ENCODE results near the gene DCAF8.

Gene DCAF8

GRCh38 chr1:160207771-160208556 is 54.4 kb downstream of the DCAF8 start:
- FAIRE-seq (no peak), DNase-seq (ENCODE audit: extremely low spot score, insufficient read length, low read depth) (no peak)

- FAIRE-seq (no peak), DNase-seq (ENCODE audit: extremely low spot score, insufficient read length, low read depth) (no peak)
Observed at GRCh38 chr1:160207118-160207650, 55.2 kb downstream of the DCAF8 start.

GRCh38 chr1:160206421-160207117 is 55.8 kb downstream of the DCAF8 start:
- DNase-seq (ENCODE audit: extremely low spot score, insufficient read length, low read depth): no peak
- peak; percentile 48 for FAIRE-seq

GRCh38 chr1:160206036-160206389 is 56.3 kb downstream of the DCAF8 start:
- peak; percentile 29 for DNase-seq (ENCODE audit: extremely low spot score, insufficient read length, low read depth)
- FAIRE-seq: peak; percentile 73

- peak; percentile 73 for DNase-seq (ENCODE audit: extremely low spot score, insufficient read length, low read depth)
Observed at GRCh38 chr1:160205242-160206035, 56.9 kb downstream of the DCAF8 start, which contains the start of gene PEA15. PEA15 (plus strand) TSS chr1:160205384; CDS start chr1:160211545, 6,161 bp downstream.

GRCh38 chr1:160204526-160205241 is 57.7 kb downstream of the DCAF8 start:
- peak; percentile 32 for DNase-seq (ENCODE audit: extremely low spot score, insufficient read length, low read depth)
- peak; percentile 89 for FAIRE-seq

More at GRCh38 chr1:160205242-160206035, 56.9 kb downstream of the DCAF8 start, which contains the start of gene PEA15:
- FAIRE-seq: no peak

GRCh38 chr1:160200786-160201185 is 61.6 kb downstream of the DCAF8 start:
- no peak for FAIRE-seq
- DNase-seq (ENCODE audit: extremely low spot score, insufficient read length, low read depth): no peak

- no peak for FAIRE-seq
- no peak for DNase-seq (ENCODE audit: extremely low spot score, insufficient read length, low read depth)
Observed at GRCh38 chr1:160197231-160197630, 65.1 kb downstream of the DCAF8 start.

- FAIRE-seq (no peak), DNase-seq (ENCODE audit: extremely low spot score, insufficient read length, low read depth) (no peak)
Observed at GRCh38 chr1:160196143-160196542, 66.2 kb downstream of the DCAF8 start.

- no peak for FAIRE-seq
- DNase-seq (ENCODE audit: extremely low spot score, insufficient read length, low read depth): no peak
Observed at GRCh38 chr1:160194737-160195059, 67.7 kb downstream of the DCAF8 start.

GRCh38 chr1:160193832-160194736 is 68.3 kb downstream of the DCAF8 start:
- peak; percentile 53 for FAIRE-seq
- DNase-seq (ENCODE audit: extremely low spot score, insufficient read length, low read depth): no peak

GRCh38 chr1:160193091-160193819 is 69.1 kb downstream of the DCAF8 start:
- peak; percentile 56 for DNase-seq (ENCODE audit: extremely low spot score, insufficient read length, low read depth)
- FAIRE-seq: peak; percentile 93

- DNase-seq (ENCODE audit: extremely low spot score, insufficient read length, low read depth): no peak
- no peak for FAIRE-seq
Observed at GRCh38 chr1:160192234-160192633, 70.1 kb downstream of the DCAF8 start.

- FAIRE-seq: no peak
Observed at GRCh38 chr1:160191756-160192155, 70.6 kb downstream of the DCAF8 start.

GRCh38 chr1:160189649-160190625 is 72.4 kb downstream of the DCAF8 start, which contains the start of gene CASQ1:
CASQ1 (plus strand) TSS chr1:160190575; CDS start chr1:160190752, 177 bp downstream.
- FAIRE-seq: no peak

More at GRCh38 chr1:160191756-160192155, 70.6 kb downstream of the DCAF8 start:
- no peak for DNase-seq (ENCODE audit: extremely low spot score, insufficient read length, low read depth)

GRCh38 chr1:160188341-160188740 is 74.0 kb downstream of the DCAF8 start:
- FAIRE-seq (no peak), DNase-seq (ENCODE audit: extremely low spot score, insufficient read length, low read depth) (no peak)

More at GRCh38 chr1:160189649-160190625, 72.4 kb downstream of the DCAF8 start, which contains the start of gene CASQ1:
- DNase-seq (ENCODE audit: extremely low spot score, insufficient read length, low read depth): no peak

- DNase-seq (ENCODE audit: extremely low spot score, insufficient read length, low read depth) (no peak), FAIRE-seq (no peak)
Observed at GRCh38 chr1:160187407-160187806, 74.9 kb downstream of the DCAF8 start.

Measured in GM18507 (cell line).